ENCODE measurements around the gene CAPN6.

The CAPN6 gene, protein sequence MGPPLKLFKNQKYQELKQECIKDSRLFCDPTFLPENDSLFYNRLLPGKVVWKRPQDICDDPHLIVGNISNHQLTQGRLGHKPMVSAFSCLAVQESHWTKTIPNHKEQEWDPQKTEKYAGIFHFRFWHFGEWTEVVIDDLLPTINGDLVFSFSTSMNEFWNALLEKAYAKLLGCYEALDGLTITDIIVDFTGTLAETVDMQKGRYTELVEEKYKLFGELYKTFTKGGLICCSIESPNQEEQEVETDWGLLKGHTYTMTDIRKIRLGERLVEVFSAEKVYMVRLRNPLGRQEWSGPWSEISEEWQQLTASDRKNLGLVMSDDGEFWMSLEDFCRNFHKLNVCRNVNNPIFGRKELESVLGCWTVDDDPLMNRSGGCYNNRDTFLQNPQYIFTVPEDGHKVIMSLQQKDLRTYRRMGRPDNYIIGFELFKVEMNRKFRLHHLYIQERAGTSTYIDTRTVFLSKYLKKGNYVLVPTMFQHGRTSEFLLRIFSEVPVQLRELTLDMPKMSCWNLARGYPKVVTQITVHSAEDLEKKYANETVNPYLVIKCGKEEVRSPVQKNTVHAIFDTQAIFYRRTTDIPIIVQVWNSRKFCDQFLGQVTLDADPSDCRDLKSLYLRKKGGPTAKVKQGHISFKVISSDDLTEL

GRCh38 chrX:111270339-111270738 lies at the start of gene CAPN6:
TSS of gene CAPN6 (minus strand) at chrX:111270483. CDS start at chrX:111263936, 6,547 bp downstream.
- DNase-seq: peak in 1 of 3 donors; percentile 0

DNA sequence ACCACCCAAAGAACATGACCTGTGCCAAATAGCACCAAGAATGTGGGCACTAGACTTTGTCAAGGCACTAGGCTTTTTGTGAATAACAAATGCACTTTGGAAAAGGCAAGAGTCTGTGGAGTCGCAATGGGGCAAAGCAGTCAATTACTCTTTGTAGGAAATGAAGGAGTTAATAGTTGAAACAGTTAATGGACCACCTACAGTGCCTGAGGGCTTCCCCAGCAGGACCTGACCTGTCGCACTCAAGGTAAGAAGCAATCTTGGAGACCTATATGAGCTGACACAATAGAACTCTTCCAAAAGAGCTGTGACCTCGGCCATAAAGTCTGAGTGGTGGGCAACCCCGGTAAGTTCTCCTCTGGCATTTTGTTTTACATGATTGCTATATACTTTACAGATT lies 49.2 kb upstream of the CAPN6 start:
- DNase-seq: no peak

GRCh38 chrX:111318901-111319300 lies 48.6 kb upstream of the CAPN6 start:
- no peak for DNase-seq

DNA sequence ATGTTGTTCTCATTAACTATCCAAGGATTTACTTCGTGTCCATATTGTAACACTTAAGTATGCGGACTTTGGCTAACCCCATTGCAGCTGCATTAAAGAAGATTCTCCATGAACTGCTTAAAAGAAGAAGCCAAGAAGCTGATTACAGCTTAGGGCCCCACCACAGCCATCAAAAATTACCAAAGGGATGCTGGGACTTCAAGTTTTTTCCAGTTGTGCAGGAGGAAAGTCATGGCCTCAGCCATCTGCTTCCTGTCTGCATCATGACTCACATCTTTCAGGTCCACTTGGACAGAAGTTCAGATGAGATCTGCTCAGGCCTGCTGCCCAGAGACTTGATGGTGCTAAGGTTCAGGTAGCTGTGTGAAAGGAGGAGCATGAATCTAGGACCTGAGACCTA lies 38.8 kb upstream of the CAPN6 start:
- no peak for DNase-seq

DNA sequence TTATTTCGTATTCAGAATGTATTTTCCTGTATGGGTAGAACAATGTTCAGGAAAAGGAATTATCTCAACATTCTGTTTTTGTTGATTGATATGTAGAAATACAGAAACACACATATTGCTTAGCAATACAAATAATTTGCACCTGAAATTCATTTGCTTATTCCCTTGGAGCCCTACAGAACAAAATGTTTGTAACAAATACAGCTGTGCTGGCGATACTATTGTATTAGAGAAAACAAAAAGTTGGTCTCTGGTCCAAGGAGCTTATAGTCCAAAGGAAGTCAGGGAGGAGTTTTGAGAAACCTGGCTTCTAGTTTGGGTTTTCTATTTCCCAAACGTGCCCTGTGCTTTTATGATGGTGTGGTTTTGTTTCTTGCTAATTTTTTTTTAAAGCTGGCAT lies 37.8 kb upstream of the CAPN6 start:
- DNase-seq: no peak

- DNase-seq: no peak
These were observed 32.0 kb upstream of the CAPN6 start for GRCh38 chrX:111302284-111302683.

DNA sequence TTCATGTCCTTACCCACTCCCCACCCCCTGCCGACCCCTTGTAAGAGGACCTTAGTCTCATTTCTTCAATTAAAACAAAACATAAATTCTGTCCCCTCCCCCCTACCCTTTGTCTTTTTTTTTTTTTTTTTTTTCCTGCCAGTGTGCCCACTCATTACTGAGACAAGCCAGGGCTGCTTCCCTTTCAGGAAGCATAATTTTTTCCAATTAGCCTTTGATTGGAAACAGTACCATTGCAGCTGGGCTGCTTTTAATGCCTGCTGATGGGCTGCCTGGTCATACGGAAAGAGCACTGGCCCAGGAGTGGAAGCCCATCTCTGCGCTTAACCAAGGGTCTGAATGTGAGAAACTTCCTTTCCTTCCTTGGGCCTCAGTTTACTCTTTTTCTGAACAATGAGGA lies 18.6 kb upstream of the CAPN6 start:
- DNase-seq: no peak

DNA sequence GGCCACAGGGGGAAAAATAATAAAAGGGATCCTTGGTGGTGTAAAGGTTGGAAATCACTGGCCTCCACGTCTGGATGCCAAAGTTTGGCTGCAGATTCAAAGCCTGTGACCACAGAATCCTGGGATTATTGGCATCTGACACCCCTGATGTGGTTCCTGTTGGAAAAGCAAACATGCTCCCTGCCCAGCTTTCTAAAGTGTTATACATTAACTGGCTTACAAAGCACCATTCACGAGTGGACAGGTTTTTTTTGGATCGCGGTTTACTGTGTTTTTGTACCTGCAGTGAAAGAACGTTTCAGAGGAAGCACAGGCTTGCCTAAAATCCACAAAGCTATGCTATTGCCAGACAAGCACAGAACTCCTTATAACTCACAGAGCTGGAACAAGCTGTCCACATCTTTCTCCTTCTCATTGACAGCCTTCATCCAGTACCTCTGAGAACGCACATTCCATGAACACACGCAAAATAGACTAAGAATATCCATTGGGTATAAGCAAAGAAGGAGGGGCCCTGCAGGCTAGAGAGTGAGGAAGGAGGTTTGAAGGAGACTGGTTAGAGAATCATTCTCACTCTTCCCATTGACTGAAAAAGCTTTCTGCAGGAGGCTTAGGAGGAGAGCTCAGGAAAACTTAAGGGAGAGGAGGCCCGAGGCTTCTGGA lies 14.5 kb upstream of the CAPN6 start:
- DNase-seq: no peak

DNA sequence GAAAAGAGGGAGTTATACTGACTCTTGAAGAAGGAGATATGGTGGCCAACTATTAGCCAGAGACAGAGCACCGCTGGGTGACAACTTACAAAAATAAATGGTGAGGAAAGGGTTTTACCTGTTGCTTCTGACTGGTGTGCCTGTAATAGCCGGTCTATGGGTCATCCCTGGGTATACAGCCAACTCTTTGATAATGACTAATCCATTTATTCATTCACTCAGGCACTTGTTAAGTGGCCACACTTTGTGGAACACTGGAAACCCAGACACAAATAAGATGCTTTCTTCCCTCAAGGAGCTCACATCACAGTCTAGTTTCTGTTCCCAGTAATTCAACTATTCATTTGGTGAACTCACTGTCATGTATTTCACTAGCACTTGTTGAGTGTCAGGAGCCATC lies 13.2 kb upstream of the CAPN6 start:
- DNase-seq: no peak

- DNase-seq: no peak
These were observed 12.7 kb upstream of the CAPN6 start for GRCh38 chrX:111282991-111283390.

DNA sequence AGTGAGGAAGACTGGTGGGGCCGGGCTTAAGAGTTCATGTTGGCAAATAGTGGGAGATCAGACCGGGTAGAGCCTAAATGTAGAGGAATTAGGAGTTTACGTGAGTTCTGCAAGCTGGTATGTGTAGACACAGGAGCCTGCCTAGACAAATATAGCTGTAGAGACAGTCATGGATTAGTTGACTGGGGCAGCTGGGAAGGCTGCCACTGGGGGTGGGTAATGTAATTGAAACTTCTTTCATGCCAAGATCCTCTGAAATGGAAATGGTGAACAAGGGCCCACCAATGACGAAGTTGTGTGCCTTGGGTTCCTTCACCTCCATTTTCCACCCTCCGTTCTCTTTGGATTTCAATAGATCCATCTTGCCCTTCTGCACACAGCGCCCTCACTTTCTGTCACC lies 11.9 kb upstream of the CAPN6 start:
- DNase-seq: no peak

DNA sequence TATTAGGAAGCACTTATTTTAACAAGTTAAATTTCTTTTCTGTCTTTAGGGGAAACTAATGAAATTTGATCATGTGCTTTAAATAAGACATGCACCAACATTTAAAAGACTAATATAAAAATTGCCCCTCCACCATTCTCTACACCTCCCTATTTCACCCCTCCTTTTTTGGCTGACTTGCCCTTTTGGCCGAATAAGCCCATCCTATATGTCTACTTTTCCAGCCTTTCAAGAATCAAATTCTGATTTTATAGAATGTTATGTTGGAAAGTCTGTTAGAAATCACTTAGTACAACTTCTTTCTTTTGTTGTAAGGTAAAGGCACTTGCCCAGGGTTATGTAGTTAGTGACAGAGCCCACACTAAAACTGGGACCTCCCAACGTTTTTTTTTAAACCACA lies 1.8 kb downstream of the CAPN6 start:
- DNase-seq: no peak

DNA sequence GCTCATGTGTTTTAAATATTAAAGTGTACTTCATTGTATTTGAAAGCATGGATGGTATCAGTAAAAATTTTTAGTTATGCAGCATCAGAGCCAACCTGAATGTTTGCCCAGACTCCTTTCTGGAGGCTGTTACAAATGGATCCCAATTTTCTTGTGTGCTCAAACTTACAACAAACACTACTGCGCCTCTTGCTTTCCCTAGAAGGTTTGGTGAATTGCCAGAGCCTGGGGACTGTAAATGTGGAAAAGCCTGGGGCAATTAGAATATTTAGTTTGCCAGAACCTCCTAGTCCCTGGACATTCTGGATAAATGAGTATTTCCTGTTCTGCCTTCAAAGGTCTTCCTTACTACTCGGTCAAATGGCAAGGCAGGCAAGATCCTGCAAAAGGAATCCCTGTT lies 4.8 kb downstream of the CAPN6 start:
- DNase-seq: no peak

DNA sequence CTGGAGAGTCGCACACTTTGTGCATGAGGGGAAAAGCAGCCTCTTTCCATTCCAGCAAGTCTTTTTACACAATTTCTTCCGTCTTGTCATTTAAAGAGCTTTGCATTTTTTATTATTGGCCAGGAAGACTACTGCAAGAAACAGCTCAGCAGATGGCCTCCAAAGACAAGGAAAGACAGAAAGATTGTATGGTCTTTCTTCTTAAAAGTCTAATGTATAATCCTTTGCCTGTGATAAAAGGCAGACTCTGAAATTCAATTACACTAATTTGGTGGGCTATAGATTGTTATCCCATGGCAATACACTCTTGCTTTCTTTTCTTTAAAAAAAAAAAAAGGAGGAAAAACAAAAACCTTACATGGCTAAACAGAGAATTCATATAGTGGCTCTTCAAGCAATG lies 5.9 kb downstream of the CAPN6 start:
- DNase-seq: no peak

GRCh38 chrX:111262086-111262485 lies 8.2 kb downstream of the CAPN6 start:
- no peak for DNase-seq

GRCh38 chrX:111260451-111260850 lies 9.8 kb downstream of the CAPN6 start:
- no peak for DNase-seq

GRCh38 chrX:111259559-111259958 lies 10.7 kb downstream of the CAPN6 start:
- no peak for DNase-seq

- DNase-seq: no peak
These were observed 12.6 kb downstream of the CAPN6 start for GRCh38 chrX:111257733-111258132.

DNA sequence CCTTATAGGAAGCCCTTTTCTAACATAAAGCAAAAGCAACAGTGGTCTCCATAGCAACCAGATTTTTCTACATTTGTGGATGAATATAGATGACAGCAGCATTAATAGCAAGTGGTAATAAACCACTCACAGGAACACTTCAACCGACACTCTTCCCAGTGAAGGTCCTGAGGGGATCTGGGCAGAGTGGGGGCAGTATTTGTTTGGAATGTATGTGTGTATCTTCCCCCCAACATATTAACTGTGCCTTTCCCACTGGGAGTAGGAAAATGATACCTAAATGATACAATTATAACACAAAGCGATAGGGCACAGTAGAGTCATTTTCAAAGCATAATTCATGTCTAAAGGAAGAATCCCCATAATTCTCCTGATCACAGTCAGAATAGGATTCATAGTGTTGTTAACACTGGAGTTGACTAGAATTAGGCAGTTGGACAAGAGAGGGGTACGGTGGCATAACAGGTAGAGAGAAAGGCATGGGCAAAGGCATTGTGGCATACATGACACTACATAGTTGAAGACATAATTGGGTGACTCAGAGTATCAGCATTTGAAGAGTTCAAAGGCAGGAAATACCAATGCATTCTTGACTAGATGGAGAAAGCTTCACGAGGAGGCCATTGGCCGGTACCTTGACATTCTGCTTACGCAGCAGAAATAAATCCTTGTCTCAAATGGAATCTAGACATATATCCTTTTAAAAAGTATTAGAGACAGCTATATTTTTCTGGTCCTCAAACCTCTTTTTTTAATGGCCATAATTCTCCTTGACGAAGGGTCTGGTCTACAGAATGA lies 15.2 kb downstream of the CAPN6 start:
- no peak for DNase-seq

DNA sequence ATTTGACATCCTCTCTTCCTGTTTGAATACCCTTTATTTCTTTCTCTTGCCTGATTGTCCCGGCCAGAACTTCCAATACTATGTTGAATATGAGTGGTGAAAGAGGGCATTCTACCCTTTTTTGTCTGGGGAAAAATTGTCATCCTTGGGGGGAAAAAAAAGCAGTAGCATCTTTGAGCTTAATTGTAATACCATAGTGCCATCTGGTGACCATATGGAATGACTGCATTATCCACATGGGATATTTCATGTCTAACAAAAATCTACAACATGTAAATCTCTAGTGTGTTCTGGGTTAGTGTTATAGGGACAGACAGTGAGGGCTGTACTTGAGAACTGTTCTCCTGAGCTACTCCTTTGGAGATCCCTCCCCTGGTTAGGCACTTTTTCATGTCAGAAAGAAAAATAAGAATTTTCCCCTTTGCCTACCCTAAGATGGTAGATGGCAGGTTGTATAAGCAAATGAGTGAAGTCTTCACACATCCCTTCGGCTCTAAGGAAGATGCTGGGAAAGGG lies 26.0 kb downstream of the CAPN6 start:
- DNase-seq: peak in 2 of 3 donors; percentile 4 to 25

GRCh38 chrX:111216293-111216801 lies 53.9 kb downstream of the CAPN6 start:
- no peak for DNase-seq

- DNase-seq: no peak
These were observed 62.4 kb downstream of the CAPN6 start for GRCh38 chrX:111207851-111208250.

DNA sequence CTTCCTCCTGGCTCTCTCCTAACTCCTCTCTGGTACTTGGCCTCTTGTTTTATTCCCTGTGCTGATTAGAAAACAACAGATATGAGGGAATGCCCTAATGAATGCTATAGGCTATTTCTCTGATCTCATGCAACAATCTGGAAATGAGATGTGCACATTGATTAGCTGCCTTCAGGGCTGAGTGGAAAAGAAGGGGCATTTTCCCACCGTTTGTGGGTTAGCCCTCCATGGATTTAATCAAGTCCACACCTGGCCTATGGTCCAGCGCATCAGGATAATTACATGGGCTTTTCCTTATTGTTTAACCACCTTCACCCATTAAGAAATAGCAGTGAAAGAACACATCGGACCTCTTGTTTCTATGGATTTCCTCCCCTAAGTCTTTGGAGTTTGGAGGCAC lies 70.0 kb downstream of the CAPN6 start:
- DNase-seq: no peak

Measured in suppressor macrophage treated with lipopolysaccharide for 1 hour (primary cell).